MM.1S (cell line): Measurements from ENCODE around the gene COL28A1.

Experiments
- EZH2 ChIP-seq: fragments of 300-600 bp; sonication (generic); optimal IDR thresholded peaks from 2 replicates; pipeline ENCODE3; 2017; ENCODE audit warnings: low read depth, mild to moderate bottlenecking, antibody characterized with exemption, low read length, mixed read lengths
- TF ChIP-seq, protein P1 (sequence below): fragments of 300-600 bp; sonication (generic); IDR thresholded peaks from 2 replicates; pipeline ENCODE4 v1.5.1; 2016; ENCODE audit warnings: antibody characterized with exemption, low read length, mixed read lengths

DNA sequence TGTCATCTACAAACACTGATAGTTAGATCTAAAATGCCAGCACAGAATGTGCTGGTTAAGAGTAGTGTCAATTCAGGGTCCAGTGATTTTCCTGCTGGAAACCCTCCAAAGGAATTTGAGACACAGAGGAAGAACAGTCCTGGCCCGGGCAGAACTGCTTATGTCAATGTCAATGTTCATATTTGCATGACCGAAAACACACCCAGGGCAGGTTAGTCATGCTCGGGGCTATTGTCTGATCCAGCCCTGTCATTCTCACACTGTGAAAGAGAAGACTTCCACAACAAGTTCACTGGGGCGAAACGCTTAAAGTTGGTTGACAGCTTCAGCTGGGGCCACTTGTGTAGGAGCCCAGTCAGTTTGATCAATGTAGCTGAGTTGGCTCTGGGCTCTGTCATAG is 214.0 kb downstream of the COL28A1 start:
- TF ChIP-seq, protein P1, sequence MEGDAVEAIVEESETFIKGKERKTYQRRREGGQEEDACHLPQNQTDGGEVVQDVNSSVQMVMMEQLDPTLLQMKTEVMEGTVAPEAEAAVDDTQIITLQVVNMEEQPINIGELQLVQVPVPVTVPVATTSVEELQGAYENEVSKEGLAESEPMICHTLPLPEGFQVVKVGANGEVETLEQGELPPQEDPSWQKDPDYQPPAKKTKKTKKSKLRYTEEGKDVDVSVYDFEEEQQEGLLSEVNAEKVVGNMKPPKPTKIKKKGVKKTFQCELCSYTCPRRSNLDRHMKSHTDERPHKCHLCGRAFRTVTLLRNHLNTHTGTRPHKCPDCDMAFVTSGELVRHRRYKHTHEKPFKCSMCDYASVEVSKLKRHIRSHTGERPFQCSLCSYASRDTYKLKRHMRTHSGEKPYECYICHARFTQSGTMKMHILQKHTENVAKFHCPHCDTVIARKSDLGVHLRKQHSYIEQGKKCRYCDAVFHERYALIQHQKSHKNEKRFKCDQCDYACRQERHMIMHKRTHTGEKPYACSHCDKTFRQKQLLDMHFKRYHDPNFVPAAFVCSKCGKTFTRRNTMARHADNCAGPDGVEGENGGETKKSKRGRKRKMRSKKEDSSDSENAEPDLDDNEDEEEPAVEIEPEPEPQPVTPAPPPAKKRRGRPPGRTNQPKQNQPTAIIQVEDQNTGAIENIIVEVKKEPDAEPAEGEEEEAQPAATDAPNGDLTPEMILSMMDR = no peak
- no peak for TF ChIP-seq EZH2
